ENCODE data around the gene PDLIM1.

- TF ChIP-seq, protein P1, sequence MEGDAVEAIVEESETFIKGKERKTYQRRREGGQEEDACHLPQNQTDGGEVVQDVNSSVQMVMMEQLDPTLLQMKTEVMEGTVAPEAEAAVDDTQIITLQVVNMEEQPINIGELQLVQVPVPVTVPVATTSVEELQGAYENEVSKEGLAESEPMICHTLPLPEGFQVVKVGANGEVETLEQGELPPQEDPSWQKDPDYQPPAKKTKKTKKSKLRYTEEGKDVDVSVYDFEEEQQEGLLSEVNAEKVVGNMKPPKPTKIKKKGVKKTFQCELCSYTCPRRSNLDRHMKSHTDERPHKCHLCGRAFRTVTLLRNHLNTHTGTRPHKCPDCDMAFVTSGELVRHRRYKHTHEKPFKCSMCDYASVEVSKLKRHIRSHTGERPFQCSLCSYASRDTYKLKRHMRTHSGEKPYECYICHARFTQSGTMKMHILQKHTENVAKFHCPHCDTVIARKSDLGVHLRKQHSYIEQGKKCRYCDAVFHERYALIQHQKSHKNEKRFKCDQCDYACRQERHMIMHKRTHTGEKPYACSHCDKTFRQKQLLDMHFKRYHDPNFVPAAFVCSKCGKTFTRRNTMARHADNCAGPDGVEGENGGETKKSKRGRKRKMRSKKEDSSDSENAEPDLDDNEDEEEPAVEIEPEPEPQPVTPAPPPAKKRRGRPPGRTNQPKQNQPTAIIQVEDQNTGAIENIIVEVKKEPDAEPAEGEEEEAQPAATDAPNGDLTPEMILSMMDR (IDR thresholded peaks at IDR 0.05; ENCODE audit: low read length) = no peak
- TF ChIP-seq EZH2 (optimal IDR thresholded peaks at IDR 0.05; ENCODE audit: low read depth, low read length) (no peak), EZH2phosphoT487 (IDR thresholded peaks at IDR 0.05; ENCODE audit: low read length) (no peak)
Observed at GRCh38 chr10:95296764-95297163, 6.0 kb upstream of the PDLIM1 start.
